Measurements from ENCODE around the gene TEX22. TPM values are rescaled to one million over a fixed set of nuclear protein-coding genes. Genes with fewer than 3 reads are reported as not detected.
A peak's percentile ranks its signal among the peaks of the same experiment; 100 is the strongest.

The TEX22 gene, protein sequence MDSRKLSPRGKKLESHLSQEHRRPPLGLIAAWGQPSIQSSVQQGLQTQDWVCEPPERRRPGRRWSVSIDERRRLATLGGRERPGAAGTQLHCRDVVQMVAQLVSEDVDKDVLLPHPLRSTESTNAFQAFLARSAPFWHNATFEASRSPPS
- 2.8 and 5.7 TPM in 2 replicates for total RNA-seq

DNA sequence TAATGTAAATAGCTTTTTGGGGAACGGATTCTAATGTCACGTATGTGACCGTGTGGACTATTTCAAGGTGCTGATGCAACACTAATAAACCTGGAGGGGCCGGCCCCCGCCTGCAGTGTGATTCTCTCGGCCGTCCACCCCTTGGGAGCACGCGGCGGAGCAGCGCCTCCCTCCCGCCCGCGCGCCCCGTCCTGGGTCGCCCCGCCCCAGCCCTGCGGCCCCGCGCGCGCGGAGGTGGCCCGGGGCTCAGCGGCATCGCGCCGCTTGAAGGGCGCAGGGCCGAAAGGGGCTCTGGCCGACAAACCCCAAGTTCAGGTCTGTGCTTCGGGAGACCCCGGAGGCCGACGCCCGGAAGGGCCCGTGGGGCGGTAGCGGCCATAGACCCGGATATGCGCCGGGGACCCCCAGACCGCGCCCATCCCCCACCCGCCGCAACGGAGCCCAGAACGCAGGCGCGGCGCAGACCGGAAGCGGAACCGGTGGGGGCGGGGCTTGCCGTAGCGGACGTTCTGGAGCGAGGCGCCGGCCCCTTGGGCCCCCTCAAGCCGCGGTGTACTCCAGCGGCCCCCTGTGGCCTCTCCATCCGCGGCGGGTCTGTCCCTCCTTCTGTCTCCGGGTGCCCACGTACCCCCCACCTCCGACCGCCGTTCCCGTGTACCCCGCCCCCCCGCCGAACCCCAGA, at the start of gene TEX22:
Gene TEX22, plus strand, starts transcription at position 495 of the 682 bp plus-strand sequence. CDS start 803 bp downstream, outside the sequence.
- peaks cover 24% of the 10 kb centered on the region for H3K4me1 Mint-ChIP-seq
- no peaks in the 10 kb centered on the region for H3K9me3 Mint-ChIP-seq
- ATAC-seq (ENCODE audit: low read depth) (peak; percentile 86), DNase-seq (peak; percentile 99)
- H3K4me3 Mint-ChIP-seq: peak within 1 kb of the TSS; percentile 90
- CTCF ChIA-PET: interaction anchor here (1.0 to 2.4 kb wide), 5 partner anchors 9 to 196 kb away, joined by 3 to 8 read pairs (median 4); no protein-coding TSS in a partner anchor
- intact Hi-C loops (cut with micrococcal nuclease): loop anchor here (1.0 to 2.0 kb wide), 5 partner anchors 17 to 97 kb away; partner anchors contain the start of genes BRF1 and MTA1
- H3K27me3 Mint-ChIP-seq: no peaks in the 10 kb centered on the region
- peak within 1 kb of the TSS; percentile 91 for H3K27ac Mint-ChIP-seq
- POLR2A ChIA-PET: interaction anchor here (0.6 to 2.4 kb wide), 14 partner anchors 9 to 607 kb away, joined by 3 to 14 read pairs (median 4); partner anchors contain the start of genes BRF1, BTBD6, NUDT14 and TEDC1
- TF ChIP-seq, protein P1, sequence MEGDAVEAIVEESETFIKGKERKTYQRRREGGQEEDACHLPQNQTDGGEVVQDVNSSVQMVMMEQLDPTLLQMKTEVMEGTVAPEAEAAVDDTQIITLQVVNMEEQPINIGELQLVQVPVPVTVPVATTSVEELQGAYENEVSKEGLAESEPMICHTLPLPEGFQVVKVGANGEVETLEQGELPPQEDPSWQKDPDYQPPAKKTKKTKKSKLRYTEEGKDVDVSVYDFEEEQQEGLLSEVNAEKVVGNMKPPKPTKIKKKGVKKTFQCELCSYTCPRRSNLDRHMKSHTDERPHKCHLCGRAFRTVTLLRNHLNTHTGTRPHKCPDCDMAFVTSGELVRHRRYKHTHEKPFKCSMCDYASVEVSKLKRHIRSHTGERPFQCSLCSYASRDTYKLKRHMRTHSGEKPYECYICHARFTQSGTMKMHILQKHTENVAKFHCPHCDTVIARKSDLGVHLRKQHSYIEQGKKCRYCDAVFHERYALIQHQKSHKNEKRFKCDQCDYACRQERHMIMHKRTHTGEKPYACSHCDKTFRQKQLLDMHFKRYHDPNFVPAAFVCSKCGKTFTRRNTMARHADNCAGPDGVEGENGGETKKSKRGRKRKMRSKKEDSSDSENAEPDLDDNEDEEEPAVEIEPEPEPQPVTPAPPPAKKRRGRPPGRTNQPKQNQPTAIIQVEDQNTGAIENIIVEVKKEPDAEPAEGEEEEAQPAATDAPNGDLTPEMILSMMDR (IDR thresholded peaks at IDR 0.05): no peak
- peaks cover 18% of the 10 kb centered on the region for H3K36me3 Mint-ChIP-seq (ENCODE audit: low read depth)

DNA sequence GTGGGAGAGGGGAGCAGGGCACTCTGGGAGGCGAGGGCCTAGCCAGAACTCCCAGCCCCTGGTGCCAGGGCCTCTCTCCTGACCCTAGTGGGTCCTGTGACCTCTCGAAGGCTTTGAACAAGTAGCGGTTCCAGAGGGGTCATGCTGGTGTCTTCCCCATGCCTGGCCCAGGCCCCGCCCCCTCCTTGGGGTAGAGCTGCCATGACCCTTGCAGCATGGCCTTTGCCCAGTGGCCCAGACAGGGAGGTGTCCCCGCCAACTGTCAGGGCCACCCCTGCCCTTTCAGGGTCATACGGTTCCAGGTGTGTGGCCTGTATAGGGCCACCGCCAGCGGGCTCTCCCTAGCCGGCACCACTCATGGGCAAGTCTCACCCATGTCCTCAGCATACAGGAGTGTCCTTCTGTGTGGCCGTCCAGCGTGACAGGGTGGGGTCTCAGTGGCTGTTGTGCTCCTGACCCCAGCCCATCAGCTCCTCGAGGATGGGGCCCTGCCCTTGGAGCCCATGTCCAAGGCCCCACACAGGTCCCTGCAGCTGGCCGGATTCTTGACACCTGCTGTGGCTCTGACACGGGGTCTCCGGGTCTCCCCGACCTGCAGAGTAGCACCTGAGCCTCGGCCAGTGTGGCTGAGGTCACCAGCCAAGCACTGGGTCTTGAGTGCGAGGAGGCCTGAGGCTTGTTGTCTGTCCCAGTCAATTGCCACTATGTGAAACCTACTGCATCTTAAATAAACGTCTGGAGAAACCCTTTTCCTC, 49.2 kb upstream of the TEX22 start:
- POLR2A ChIA-PET: no interaction called here

DNA sequence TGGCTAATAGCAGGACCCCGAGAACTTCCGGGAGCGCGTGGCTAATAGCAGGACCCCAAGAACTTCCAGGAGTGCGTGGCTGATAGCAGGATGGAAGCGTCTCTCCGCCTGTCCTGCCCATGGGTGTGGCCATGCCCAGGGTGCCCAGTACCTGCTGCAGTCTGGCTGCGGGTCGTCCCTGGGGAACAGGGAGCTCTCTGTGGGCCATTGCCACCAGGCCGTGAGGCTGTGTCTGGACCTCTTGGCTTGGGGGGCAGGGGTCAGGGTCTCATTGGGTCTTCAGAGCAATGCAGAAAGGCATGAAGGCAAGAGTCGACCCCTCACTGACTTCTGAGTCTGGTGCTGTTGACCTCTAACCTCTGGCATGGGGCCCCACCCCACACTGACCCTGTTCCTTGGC, 48.3 kb upstream of the TEX22 start:
- H3K27me3 Mint-ChIP-seq: no peaks in the 10 kb centered on the region
- TF ChIP-seq, protein P1 (IDR thresholded peaks at IDR 0.05): no peak
- POLR2A ChIA-PET: no interaction called here
- H3K9me3 Mint-ChIP-seq: peaks cover 2% of the 10 kb centered on the region
- H3K4me3 Mint-ChIP-seq: no peak overlapping the region
- CTCF ChIA-PET: no interaction called here
- peaks cover 3% of the 10 kb centered on the region for H3K36me3 Mint-ChIP-seq (ENCODE audit: low read depth)
- intact Hi-C loops (cut with micrococcal nuclease): no loop called here
- ATAC-seq (ENCODE audit: low read depth) (no peak), DNase-seq (no peak)
- no peak overlapping the region for H3K27ac Mint-ChIP-seq
- H3K4me1 Mint-ChIP-seq: peaks cover 10% of the 10 kb centered on the region

More for the DNA sequence above, 49.2 kb upstream of the TEX22 start:
- intact Hi-C loops (cut with micrococcal nuclease): no loop called here
- TF ChIP-seq, protein P1 (IDR thresholded peaks at IDR 0.05): no peak
- no peak overlapping the region for H3K4me3 Mint-ChIP-seq
- DNase-seq (no peak), ATAC-seq (ENCODE audit: low read depth) (no peak)
- H3K36me3 Mint-ChIP-seq (ENCODE audit: low read depth): peaks cover 3% of the 10 kb centered on the region
- no peak overlapping the region for H3K27ac Mint-ChIP-seq
- peaks cover 10% of the 10 kb centered on the region for H3K4me1 Mint-ChIP-seq
- peaks cover 2% of the 10 kb centered on the region for H3K9me3 Mint-ChIP-seq
- no peaks in the 10 kb centered on the region for H3K27me3 Mint-ChIP-seq
- CTCF ChIA-PET: no interaction called here

DNA sequence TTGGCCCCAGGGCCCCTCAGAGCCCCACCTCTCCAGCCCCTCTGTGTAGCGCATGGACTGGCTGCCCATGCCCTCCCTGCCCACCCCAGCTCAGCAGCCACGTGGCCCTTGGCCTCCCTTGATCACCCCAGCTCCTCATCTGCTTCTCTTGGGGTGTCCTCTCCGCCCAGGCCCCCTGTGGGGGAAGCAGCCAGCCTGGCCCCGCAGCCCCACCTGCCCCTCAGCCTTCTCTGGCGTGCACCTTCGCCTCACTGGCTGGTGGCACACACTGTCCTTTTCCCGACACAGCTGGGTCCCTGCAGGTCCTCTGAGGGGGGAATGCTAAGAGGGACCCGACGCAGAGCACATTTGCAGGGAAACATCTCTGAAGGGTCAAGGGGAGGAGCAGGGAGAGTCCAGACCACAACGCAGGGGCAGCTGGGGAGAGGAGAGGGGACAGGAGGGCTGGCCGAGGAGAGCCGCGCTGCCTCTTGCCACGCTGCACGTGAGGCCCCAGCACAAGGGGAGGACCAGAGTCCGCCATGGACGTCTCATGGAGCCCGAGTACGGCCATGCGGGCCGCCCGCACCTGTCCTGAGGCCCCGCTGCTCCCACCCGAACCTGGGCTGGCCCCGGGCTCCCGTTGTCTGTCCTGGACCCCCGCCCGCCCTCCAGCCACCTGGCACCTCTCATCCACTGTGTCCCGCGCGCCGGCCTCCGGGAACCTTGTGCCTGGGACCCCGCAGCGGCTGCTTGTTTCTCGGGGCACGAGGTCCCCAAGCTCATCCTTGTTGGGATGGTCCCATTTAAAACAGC, 47.7 kb upstream of the TEX22 start:
- TF ChIP-seq, protein P1 (IDR thresholded peaks at IDR 0.05): no peak
- Mint-ChIP-seq H3K36me3 (ENCODE audit: low read depth) (peaks cover under 1% of the 10 kb centered on the region), H3K9me3 (peaks cover 1% of the 10 kb centered on the region), H3K4me3 (no peak overlapping the region), H3K27me3 (no peaks in the 10 kb centered on the region), H3K4me1 (peaks cover 10% of the 10 kb centered on the region), H3K27ac (no peak overlapping the region)
- no peak for DNase-seq
- CTCF ChIA-PET: interaction anchor here (0.8 to 1.9 kb wide), 3 partner anchors 9 to 260 kb away, joined by 4 to 5 read pairs (median 5); no protein-coding TSS in a partner anchor
- ATAC-seq (ENCODE audit: low read depth): no peak
- POLR2A ChIA-PET: no interaction called here
- intact Hi-C loops (cut with micrococcal nuclease): no loop called here
